Hepatocyte (in vitro differentiated cells): ENCODE measurements around the gene ANKS1B.

Source experiments
- CTCF ChIP-seq: fragments of 200-600 bp; sonication (generic); IDR thresholded peaks from 2 replicates; pipeline ENCODE4 v1.5.1; 2016; ENCODE audit warnings: antibody characterized with exemption, mild to moderate bottlenecking; ENCODE audit not compliant: poor library complexity
- EZH2 ChIP-seq: fragments of 200-600 bp; sonication (generic); IDR thresholded peaks from 2 replicates; pipeline ENCODE4 v1.6.1; 2016; ENCODE audit warnings: antibody characterized with exemption, mild to moderate bottlenecking, borderline replicate concordance
- EZH2phosphoT487 ChIP-seq: fragments of 200-600 bp; sonication (generic); IDR thresholded peaks from one replicate; pipeline ENCODE4 v1.6.1; 2018; ENCODE audit warnings: antibody characterized with exemption, mild to moderate bottlenecking, low read depth, moderate library complexity; ENCODE audit not compliant: unreplicated experiment, severe bottlenecking

- TF ChIP-seq CTCF (no peak), EZH2 (no peak), EZH2phosphoT487 (no peak)
Observed at GRCh38 chr12:99732131-99732530, 252.6 kb downstream of the ANKS1B start.
